ENCODE results near the gene LRRIQ4.

LRRIQ4 gene

DNA sequence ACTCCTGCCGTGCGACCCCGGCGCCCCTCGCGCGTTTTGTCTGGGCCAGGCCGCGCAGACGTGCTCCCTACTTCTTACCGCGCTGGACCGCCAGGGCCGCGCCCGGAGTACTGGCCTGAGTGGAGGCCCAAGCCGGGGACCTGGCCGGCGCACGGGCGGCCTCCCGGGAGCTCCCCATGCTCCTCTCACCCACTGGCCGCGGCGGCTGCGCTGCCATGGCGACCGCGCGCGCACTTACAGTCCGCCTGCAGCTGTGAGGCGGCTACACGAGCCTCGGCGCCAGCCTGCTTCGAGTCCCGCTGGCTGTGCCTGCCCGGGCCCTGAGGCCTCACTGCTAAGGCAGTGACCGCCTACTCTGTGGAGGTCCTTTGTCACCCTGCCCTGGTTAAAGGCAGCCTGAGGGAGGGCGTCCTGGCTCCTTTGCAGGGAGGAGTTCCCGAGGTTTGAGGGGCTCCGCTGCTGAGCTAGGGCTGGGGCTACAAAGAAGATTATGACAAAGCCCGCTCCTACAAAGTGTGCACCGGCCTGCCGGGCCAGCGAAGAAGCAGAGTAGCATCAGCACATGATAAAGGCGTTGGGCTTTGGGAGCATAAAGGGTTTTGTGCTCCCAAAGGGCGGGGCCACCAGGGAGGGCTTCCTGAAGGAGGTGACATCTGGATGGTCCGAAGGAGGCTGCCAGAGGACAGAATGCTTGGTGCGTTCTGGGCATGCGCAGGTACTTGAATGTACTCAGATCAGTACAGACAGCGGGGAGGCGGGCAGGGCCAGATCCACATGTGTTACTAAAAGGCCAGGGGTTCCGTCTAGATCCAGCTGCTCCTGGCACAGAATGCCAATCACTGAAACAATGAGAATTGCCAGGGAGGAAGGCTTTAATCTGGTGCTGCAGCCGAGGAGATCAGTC, at the start of gene LRRIQ4, which contains the start of gene LRRC34:
TSS of gene LRRIQ4 (plus strand) at position 539 of the 904 bp plus-strand sequence. CDS start 9,052 bp downstream, outside the sequence.
TSS of gene LRRC34 (minus strand) at position 573 of the 904 bp plus-strand sequence. CDS start at position 217, 356 bp downstream.
- Histone ChIP-seq H3F3A (ENCODE audit: low read depth) (no peaks in the 10 kb centered on the region), H2AFZ (ENCODE audit: low read length) (peak within 1 kb of the TSS; percentile 87), H3K4me2 (ENCODE audit: low read depth, low read length, poor library complexity, severe bottlenecking) (peak within 1 kb of the TSS; percentile 92), H4K20me1 (ENCODE audit: insufficient read depth, low read length, poor library complexity, severe bottlenecking) (no peaks in the 10 kb centered on the region), H3K36me3 (ENCODE audit: insufficient read depth, low read length) (no peaks in the 10 kb centered on the region), H3K79me2 (ENCODE audit: insufficient read depth, low read length) (peaks cover 18% of the 10 kb centered on the region), H3K9me2 (replicated peaks; ENCODE audit: low read depth, low read length) (no peaks in the 10 kb centered on the region), H3K4me3 (ENCODE audit: low read length, poor library complexity, severe bottlenecking) (peak within 1 kb of the TSS; percentile 81), H3K27me3 (ENCODE audit: insufficient read depth, low read length, poor library complexity, severe bottlenecking) (no peaks in the 10 kb centered on the region), H3K9me3 (ENCODE audit: insufficient read depth, low read depth, low read length) (no peaks in the 10 kb centered on the region), H3K4me1 (ENCODE audit: insufficient read depth, low read length, poor library complexity, severe bottlenecking) (peaks cover 37% of the 10 kb centered on the region), H3K9ac (ENCODE audit: low read depth, low read length, poor library complexity, severe bottlenecking) (peak within 1 kb of the TSS; percentile 82)
- TF ChIP-seq EZH2phosphoT487 (IDR thresholded peaks at IDR 0.05; ENCODE audit: borderline replicate concordance): no peak
- TF ChIP-seq, protein P1, sequence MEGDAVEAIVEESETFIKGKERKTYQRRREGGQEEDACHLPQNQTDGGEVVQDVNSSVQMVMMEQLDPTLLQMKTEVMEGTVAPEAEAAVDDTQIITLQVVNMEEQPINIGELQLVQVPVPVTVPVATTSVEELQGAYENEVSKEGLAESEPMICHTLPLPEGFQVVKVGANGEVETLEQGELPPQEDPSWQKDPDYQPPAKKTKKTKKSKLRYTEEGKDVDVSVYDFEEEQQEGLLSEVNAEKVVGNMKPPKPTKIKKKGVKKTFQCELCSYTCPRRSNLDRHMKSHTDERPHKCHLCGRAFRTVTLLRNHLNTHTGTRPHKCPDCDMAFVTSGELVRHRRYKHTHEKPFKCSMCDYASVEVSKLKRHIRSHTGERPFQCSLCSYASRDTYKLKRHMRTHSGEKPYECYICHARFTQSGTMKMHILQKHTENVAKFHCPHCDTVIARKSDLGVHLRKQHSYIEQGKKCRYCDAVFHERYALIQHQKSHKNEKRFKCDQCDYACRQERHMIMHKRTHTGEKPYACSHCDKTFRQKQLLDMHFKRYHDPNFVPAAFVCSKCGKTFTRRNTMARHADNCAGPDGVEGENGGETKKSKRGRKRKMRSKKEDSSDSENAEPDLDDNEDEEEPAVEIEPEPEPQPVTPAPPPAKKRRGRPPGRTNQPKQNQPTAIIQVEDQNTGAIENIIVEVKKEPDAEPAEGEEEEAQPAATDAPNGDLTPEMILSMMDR (conservative IDR thresholded peaks at IDR 0.05; ENCODE audit: low read length): no peak

DNA sequence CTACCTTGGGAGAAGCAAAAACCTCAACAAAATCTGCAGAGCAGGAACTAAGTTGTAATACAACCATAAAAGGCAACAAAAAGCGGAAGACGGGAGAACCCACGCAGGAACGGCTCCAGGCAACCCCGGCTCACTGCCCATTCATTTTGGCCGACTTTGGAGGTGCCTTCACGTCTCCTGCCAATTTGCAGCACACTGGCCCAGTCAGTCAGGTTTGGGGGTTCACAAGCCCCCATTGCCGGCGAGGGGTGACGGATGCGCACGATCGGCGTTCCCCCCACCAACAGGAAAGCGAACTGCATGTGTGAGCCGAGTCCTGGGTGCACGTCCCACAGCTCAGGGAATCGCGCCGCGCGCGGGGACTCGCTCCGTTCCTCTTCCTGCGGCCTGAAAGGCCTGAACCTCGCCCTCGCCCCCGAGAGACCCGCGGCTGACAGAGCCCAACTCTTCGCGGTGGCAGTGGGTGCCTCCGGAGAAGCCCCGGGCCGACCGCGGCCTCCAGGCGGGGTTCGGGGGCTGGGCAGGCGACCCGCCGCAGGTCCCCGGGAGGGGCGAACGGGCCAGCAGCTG, 48.3 kb upstream of the LRRIQ4 start:
- peaks cover 35% of the 10 kb centered on the region for H3F3A ChIP-seq (ENCODE audit: low read depth)
- H3K9ac ChIP-seq (ENCODE audit: low read depth, low read length, poor library complexity, severe bottlenecking): peak overlapping the region; percentile 91
- H3K4me1 ChIP-seq (ENCODE audit: insufficient read depth, low read length, poor library complexity, severe bottlenecking): peaks cover 28% of the 10 kb centered on the region
- H3K4me2 ChIP-seq (ENCODE audit: low read depth, low read length, poor library complexity, severe bottlenecking): peak overlapping the region; percentile 75
- no peaks in the 10 kb centered on the region for H3K9me3 ChIP-seq (ENCODE audit: insufficient read depth, low read depth, low read length)
- no peaks in the 10 kb centered on the region for H3K79me2 ChIP-seq (ENCODE audit: insufficient read depth, low read length)
- H3K27me3 ChIP-seq (ENCODE audit: insufficient read depth, low read length, poor library complexity, severe bottlenecking): no peaks in the 10 kb centered on the region
- no peaks in the 10 kb centered on the region for H4K20me1 ChIP-seq (ENCODE audit: insufficient read depth, low read length, poor library complexity, severe bottlenecking)
- peak overlapping the region; percentile 88 for H3K4me3 ChIP-seq (ENCODE audit: low read length, poor library complexity, severe bottlenecking)
- peak overlapping the region; percentile 87 for H2AFZ ChIP-seq (ENCODE audit: low read length)
- H3K9me2 ChIP-seq (replicated peaks; ENCODE audit: low read depth, low read length): no peaks in the 10 kb centered on the region
- TF ChIP-seq EZH2phosphoT487 (IDR thresholded peaks at IDR 0.05; ENCODE audit: borderline replicate concordance): no peak
- TF ChIP-seq, protein P1 (conservative IDR thresholded peaks at IDR 0.05; ENCODE audit: low read length): no peak
- no peaks in the 10 kb centered on the region for H3K36me3 ChIP-seq (ENCODE audit: insufficient read depth, low read length)

DNA sequence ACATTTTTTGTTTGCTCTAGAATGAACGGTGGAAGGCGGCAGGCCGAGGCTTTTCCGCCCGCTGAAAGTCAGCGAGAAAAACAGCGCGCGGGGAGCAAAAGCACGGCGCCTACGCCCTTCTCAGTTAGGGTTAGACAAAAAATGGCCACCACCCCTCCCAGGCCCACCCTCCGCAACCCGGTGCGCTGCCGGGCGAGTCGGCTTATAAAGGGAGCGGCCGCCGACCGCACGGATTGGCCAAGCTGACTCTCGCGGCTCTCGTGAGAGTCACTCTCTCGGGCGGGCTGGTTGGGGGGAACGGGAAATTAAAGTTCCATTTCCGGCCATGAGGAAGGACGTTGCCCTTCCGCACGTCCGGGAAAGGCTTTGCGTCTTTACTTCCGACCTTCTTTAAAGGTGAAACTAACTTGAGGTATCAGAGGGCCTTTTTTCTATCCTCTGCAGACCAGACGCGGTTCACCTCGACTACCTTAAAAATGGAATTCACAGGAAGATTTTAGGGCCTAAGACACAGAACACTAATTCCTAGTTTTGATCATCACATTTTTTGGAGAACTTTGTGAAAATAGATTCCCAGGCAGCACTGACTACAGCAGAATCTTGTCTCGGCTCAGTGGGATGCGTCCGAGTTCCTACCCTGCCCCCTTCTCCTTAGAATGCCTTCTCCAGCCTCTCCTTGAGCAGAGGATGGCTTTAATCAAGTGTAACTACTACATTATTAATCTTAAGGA, 47.6 kb upstream of the LRRIQ4 start, which contains the start of gene TERC:
TSS of gene TERC (minus strand) at position 179 of the 731 bp plus-strand sequence.
- Histone ChIP-seq H3K9me2 (replicated peaks; ENCODE audit: low read depth, low read length) (no peaks in the 10 kb centered on the region), H3K4me2 (ENCODE audit: low read depth, low read length, poor library complexity, severe bottlenecking) (peak within 1 kb of the TSS; percentile 75), H3K36me3 (ENCODE audit: insufficient read depth, low read length) (no peaks in the 10 kb centered on the region), H3K27me3 (ENCODE audit: insufficient read depth, low read length, poor library complexity, severe bottlenecking) (no peaks in the 10 kb centered on the region), H3F3A (ENCODE audit: low read depth) (peaks cover 35% of the 10 kb centered on the region), H4K20me1 (ENCODE audit: insufficient read depth, low read length, poor library complexity, severe bottlenecking) (no peaks in the 10 kb centered on the region), H3K9ac (ENCODE audit: low read depth, low read length, poor library complexity, severe bottlenecking) (peak within 1 kb of the TSS; percentile 91), H3K79me2 (ENCODE audit: insufficient read depth, low read length) (no peaks in the 10 kb centered on the region), H3K4me1 (ENCODE audit: insufficient read depth, low read length, poor library complexity, severe bottlenecking) (peaks cover 21% of the 10 kb centered on the region), H3K9me3 (ENCODE audit: insufficient read depth, low read depth, low read length) (no peaks in the 10 kb centered on the region), H3K4me3 (ENCODE audit: low read length, poor library complexity, severe bottlenecking) (peak within 1 kb of the TSS; percentile 88), H2AFZ (ENCODE audit: low read length) (peak within 1 kb of the TSS; percentile 87)
- TF ChIP-seq, protein P1 (conservative IDR thresholded peaks at IDR 0.05; ENCODE audit: low read length): no peak
- no peak for TF ChIP-seq EZH2phosphoT487 (IDR thresholded peaks at IDR 0.05; ENCODE audit: borderline replicate concordance)

All from Loucy (cell line).